GM10266 (cell line): ENCODE measurements around the gene UBP1.

Experiments used
- DNase-seq: peaks from one replicate; pipeline ENCODE4 v3.0.0; 2012; ENCODE audit errors: extremely low spot score
- CTCF ChIP-seq: IDR thresholded peaks from 2 replicates; pipeline ENCODE4 v1.5.1; 2012; ENCODE audit warnings: mild to moderate bottlenecking, low read depth; ENCODE audit not compliant: control insufficient read depth, insufficient read depth; ENCODE audit errors: missing control alignments

UBP1 gene

GRCh38 chr3:33440328-33441224, at the start of gene UBP1:
Gene UBP1, minus strand, starts transcription at chr3:33440405. Its CDS starts 557 bp downstream, at chr3:33439848.
- TF ChIP-seq CTCF = no peak
- DNase-seq = peak; percentile 98

- no peak for TF ChIP-seq CTCF
- DNase-seq = no peak
Observed at GRCh38 chr3:33488683-33489082, 48.5 kb upstream of the UBP1 start.

GRCh38 chr3:33488246-33488645, 48.0 kb upstream of the UBP1 start:
- no peak for DNase-seq
- TF ChIP-seq CTCF = no peak

- no peak for TF ChIP-seq CTCF
- DNase-seq = no peak
Observed at GRCh38 chr3:33482111-33482521, 41.9 kb upstream of the UBP1 start.

- no peak for DNase-seq
Observed at GRCh38 chr3:33474896-33475295, 34.7 kb upstream of the UBP1 start.

GRCh38 chr3:33473813-33474212, 33.6 kb upstream of the UBP1 start:
- TF ChIP-seq CTCF = no peak
- DNase-seq = no peak

More at GRCh38 chr3:33474896-33475295, 34.7 kb upstream of the UBP1 start:
- TF ChIP-seq CTCF = no peak

- no peak for DNase-seq
- TF ChIP-seq CTCF = no peak
Observed at GRCh38 chr3:33467786-33468185, 27.6 kb upstream of the UBP1 start.
